ENCODE results near the gene JARID2. TPM values are rescaled to one million over a fixed set of nuclear protein-coding genes. Genes with fewer than 3 reads are reported as not detected.

JARID2 gene
- total RNA-seq, 2 donors from 2014 or later, result 9.1 to 10.7 TPM

DNA sequence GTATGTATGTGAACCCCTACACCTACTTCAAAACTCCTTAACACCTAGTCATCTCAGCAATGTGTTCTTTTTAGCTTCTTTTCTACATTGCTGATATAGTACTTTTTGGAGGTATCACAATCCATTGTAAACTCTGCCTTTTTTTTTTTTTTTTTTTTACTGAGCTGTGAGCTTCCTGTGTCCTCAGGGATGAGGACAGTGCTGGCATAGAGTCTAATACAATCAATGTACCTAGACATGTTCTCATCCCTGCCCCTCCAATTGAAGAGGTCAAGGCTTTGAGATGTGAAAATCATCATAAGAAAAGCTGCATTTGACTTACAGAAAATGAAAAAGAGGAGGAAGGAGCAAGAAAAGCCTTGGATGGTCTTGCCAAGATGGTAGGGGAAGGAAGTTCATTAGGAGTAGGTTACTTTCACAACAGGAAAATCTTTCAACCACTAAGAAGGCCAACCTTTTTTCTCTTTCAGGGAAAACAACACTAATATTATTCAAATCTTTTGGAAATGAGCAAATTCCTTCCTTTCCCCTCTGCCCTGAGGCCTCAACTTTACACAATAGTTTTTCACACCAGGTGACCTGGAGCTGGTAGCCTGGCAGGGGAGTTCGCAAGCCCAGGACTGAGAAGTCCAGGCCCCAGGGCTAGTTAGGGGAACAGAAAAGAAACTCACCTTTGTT lies 2.8 kb upstream of the JARID2 start:
- Histone ChIP-seq H3K27me3 (no peaks in the 10 kb centered on the region), H3K36me3 (no peaks in the 10 kb centered on the region), H3K9me3 (no peaks in the 10 kb centered on the region), H3K9ac (ENCODE audit: low read depth in 2 of 2, low read length in 2 of 2) (no peak overlapping the region), H3K4me3 (no peak overlapping the region), H3K4me1 (peaks cover 5% of the 10 kb centered on the region), H3K27ac (no peak overlapping the region)
- no peak for DNase-seq
- intact Hi-C loops (cut with DNase I), result no loop called here
- TF ChIP-seq, protein P1, sequence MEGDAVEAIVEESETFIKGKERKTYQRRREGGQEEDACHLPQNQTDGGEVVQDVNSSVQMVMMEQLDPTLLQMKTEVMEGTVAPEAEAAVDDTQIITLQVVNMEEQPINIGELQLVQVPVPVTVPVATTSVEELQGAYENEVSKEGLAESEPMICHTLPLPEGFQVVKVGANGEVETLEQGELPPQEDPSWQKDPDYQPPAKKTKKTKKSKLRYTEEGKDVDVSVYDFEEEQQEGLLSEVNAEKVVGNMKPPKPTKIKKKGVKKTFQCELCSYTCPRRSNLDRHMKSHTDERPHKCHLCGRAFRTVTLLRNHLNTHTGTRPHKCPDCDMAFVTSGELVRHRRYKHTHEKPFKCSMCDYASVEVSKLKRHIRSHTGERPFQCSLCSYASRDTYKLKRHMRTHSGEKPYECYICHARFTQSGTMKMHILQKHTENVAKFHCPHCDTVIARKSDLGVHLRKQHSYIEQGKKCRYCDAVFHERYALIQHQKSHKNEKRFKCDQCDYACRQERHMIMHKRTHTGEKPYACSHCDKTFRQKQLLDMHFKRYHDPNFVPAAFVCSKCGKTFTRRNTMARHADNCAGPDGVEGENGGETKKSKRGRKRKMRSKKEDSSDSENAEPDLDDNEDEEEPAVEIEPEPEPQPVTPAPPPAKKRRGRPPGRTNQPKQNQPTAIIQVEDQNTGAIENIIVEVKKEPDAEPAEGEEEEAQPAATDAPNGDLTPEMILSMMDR (IDR thresholded peaks at IDR 0.05), result no peak

DNA sequence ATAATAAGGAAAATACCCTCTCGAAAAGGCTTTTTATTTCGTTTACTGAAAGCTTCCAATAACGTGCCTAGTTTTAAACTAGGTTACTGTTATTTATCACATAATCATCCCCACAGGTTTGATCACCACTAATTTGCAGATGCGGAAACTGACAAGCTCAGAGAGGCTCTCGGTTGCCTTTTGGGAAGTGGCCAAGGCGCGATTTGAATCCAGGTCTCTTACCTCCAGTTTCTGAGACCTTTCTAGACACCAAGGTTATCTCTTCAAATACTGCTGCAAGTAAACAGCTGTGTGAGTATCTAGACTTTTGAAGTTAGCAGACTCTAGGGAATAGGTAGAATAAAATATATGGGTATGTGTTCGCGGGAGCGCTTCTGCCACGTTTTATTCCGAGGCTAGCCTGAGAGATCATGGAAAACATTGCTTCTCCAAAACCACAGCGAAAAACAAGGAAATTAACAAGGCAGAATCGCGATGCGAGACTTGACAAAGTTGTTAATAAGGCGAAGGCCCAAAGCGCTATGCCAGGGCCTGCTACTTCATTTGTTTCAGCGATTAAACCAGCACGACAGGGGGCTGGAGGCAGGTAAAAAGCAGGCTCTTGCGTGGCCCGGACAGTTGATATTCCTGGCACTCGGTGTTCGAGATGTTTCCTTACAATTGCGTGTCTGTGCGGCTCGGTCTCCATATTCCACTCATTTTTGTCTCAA lies 1.8 kb upstream of the JARID2 start:
- Histone ChIP-seq H3K9me3 (no peaks in the 10 kb centered on the region), H3K27ac (peak overlapping the region; percentile 90), H3K9ac (ENCODE audit: low read depth in 2 of 2, low read length in 2 of 2) (peak overlapping the region in 1 of 2 donors; percentile 68), H3K27me3 (no peaks in the 10 kb centered on the region), H3K36me3 (no peaks in the 10 kb centered on the region), H3K4me1 (peaks cover 5% of the 10 kb centered on the region), H3K4me3 (peak overlapping the region; percentile 62)
- TF ChIP-seq, protein P1 (IDR thresholded peaks at IDR 0.05), result no peak
- DNase-seq, result peak; percentile 31
- intact Hi-C loops (cut with DNase I), result no loop called here

DNA sequence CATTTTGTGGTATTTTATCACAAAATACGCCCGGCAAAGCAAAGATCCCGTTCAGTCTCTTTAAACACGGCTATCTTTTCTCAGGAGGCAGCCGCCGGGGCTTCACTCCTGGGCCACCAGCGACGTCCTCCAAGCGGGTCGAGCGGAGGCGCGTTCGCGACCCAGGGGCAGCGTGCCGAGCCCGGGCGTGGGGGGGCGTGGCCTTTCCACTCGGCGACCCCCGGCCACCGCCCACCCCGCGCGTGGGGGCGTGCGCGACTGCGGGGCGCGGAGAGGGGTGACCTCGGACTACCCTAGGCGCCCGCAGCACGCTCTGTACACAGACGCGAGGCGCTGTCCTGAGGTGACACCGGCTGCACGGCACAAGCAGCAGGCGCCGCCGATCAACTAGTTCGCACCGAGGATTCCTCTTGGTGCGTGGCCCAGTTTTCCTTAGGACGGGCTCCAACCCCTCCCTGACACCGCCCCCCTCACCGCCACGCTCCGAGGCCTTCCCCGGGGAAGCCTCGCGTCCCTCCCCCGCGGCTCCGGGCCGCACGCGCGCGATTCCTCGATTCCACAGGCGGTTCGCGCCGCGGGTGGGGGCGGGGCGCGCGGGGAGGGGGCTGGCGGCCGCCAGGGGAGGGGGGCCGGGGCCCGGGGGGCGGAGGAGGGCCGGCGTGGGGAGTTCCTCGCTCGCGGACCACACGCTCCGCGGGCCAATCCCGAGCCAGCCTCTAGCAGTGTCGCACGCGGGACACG lies 1.1 kb upstream of the JARID2 start:
- peak overlapping the region; percentile 62 for H3K4me3 ChIP-seq
- H3K27me3 ChIP-seq, result no peaks in the 10 kb centered on the region
- H3K4me1 ChIP-seq, result peaks cover 3% of the 10 kb centered on the region
- TF ChIP-seq, protein P1 (IDR thresholded peaks at IDR 0.05), result no peak
- peak overlapping the region; percentile 71 to 81 for H3K9ac ChIP-seq (ENCODE audit: low read depth in 2 of 2, low read length in 2 of 2)
- no peaks in the 10 kb centered on the region for H3K36me3 ChIP-seq
- peak; percentile 77 for DNase-seq
- no peaks in the 10 kb centered on the region for H3K9me3 ChIP-seq
- peak overlapping the region; percentile 90 for H3K27ac ChIP-seq
- intact Hi-C loops (cut with DNase I), result no loop called here

DNA sequence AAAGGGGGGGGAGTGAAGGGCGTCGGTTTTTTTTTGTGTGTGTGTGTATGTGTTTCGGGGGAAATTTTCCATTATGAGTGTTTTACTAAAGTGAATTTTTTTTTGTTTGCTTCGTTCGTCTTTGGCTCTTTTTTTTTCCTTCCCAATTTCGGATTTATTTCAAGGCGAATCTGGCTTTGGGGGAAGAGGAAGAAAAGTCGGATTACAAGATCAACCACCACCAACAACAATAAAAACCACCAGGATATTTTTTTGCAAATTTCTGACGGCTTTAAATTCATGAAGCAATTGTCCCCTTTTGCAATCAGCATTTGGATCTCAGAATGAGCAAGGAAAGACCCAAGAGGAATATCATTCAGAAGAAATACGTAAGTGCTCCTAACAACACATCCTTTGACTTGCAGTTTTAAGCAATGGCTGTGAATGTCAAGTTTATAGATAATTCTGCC lies 372 bp downstream of the JARID2 start:
- H3K36me3 ChIP-seq, result no peaks in the 10 kb centered on the region
- peak overlapping the region; percentile 62 for H3K4me3 ChIP-seq
- no peaks in the 10 kb centered on the region for H3K27me3 ChIP-seq
- intact Hi-C loops (cut with DNase I), result no loop called here
- TF ChIP-seq, protein P1 (IDR thresholded peaks at IDR 0.05), result no peak
- H3K4me1 ChIP-seq, result no peaks in the 10 kb centered on the region
- peak overlapping the region; percentile 90 for H3K27ac ChIP-seq
- peak overlapping the region; percentile 72 to 85 for H3K9ac ChIP-seq (ENCODE audit: low read depth in 2 of 2, low read length in 2 of 2)
- no peaks in the 10 kb centered on the region for H3K9me3 ChIP-seq
- no peak for DNase-seq

DNA sequence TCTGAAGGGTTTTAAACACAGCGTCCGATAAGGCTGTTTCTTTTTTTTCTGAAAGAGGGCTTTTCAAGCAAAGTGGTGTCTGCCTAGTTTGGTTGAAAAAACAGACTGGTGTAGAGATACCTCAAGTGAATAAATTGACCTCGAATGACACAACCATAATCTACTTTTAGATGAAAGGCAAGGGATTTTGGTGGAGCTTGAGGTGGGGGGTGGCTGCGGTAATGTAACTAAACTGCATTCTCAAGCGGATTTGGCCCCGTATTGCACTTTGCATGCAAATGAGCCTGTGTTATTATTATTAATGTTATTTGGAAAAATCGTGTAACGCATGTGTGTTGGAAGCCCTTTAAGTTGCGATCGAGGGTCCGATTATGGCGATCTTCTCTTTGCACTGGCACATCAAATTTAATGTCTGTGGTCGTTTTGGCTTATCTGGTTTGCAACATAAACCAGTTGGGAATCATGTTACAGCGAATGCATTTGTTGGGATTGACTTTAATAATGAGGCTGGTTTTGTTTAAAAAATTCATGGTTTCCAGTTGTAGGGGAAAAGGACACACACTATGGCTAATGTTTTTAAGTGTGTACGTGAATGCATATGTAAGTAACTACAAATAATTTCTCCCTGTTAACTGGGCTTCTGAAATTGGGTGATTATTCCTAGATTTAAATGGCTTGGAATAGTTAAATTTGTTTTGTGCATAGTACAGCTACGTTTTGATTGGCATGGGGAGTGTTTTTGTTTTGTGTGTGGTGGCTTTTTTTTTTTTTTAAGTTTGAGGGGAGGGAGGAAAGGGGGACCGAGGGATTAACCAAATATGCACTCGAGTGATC lies 1.0 kb downstream of the JARID2 start:
- Histone ChIP-seq H3K27ac (peak overlapping the region; percentile 90), H3K4me3 (peak overlapping the region; percentile 62), H3K9ac (ENCODE audit: low read depth in 2 of 2, low read length in 2 of 2) (peak overlapping the region; percentile 72 to 85), H3K36me3 (no peaks in the 10 kb centered on the region), H3K9me3 (no peaks in the 10 kb centered on the region), H3K4me1 (no peaks in the 10 kb centered on the region), H3K27me3 (no peaks in the 10 kb centered on the region)
- TF ChIP-seq, protein P1 (IDR thresholded peaks at IDR 0.05), result no peak
- peak; percentile 31 for DNase-seq
- intact Hi-C loops (cut with DNase I), result no loop called here

Data from colonic mucosa (tissue), 4 donors.